GM20000 (cell line): ENCODE data around the gene DNAH1.

Experiments
- DNase-seq: peaks from one replicate; pipeline ENCODE4 v3.0.0; 2012; ENCODE audit warnings: low spot score
- TF ChIP-seq, protein P1 (sequence below): IDR thresholded peaks from 2 replicates; pipeline ENCODE4 v1.5.1; 2012; ENCODE audit warnings: mild to moderate bottlenecking, control low read depth; ENCODE audit errors: extremely low read depth, missing control alignments

The DNAH1 gene

DNA sequence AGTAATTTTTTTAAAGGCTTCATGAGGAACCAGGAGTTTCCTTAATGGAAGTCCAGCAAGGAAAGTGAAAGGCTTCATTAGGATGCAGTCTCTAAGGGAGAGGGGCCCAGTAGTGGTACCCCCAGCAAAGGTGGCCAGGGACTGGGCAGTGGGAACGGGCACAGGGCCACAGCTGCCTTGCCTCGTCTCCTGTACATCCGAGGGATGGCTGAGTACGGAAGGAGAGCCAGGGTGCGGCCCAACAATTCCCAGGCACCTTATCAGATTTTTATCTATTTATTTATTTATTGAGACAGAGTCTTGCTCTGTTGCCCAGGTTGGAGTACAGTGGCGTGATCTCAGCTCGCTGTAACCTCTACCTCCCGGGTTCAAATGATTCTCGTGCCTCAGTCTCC, 114.3 kb downstream of the DNAH1 start:
- TF ChIP-seq, protein P1, sequence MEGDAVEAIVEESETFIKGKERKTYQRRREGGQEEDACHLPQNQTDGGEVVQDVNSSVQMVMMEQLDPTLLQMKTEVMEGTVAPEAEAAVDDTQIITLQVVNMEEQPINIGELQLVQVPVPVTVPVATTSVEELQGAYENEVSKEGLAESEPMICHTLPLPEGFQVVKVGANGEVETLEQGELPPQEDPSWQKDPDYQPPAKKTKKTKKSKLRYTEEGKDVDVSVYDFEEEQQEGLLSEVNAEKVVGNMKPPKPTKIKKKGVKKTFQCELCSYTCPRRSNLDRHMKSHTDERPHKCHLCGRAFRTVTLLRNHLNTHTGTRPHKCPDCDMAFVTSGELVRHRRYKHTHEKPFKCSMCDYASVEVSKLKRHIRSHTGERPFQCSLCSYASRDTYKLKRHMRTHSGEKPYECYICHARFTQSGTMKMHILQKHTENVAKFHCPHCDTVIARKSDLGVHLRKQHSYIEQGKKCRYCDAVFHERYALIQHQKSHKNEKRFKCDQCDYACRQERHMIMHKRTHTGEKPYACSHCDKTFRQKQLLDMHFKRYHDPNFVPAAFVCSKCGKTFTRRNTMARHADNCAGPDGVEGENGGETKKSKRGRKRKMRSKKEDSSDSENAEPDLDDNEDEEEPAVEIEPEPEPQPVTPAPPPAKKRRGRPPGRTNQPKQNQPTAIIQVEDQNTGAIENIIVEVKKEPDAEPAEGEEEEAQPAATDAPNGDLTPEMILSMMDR: no peak
- DNase-seq: no peak

DNA sequence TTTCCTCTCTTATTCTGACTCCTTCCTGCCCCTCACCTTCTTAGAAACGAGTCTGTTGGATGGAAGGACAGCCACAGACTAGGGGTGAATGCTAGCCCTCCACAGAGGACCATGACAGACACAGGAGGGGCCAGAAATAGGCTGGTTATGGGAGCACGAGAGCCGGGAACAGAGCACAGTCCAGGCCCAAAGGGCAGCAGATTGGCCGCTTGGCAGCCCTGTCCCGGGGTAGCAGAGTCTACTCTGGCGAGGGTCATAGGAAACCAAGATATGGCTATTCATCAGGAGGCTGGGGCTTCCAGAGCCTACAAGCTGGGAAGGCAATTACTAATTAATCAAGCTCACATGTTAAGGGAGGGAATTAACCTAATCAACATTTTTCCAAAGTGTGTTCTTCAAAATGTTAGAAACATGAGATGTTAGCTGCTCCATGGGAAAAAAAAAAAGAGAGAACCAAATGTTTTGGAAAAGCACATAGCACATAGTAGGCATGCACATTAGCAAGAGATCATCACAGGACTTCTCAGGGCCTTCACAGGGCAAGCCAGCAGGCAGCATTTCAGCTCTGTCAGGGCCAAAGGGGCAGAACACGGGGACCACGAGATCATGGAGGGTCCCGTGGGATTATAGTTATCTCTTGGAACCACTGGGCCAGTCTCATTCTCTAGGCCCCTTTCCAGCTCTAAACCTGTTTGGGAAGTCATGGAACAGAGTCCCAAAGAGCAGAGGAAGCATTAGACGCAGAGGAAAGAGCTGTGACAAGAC, 115.5 kb downstream of the DNAH1 start:
- DNase-seq: no peak
- TF ChIP-seq, protein P1: no peak

DNA sequence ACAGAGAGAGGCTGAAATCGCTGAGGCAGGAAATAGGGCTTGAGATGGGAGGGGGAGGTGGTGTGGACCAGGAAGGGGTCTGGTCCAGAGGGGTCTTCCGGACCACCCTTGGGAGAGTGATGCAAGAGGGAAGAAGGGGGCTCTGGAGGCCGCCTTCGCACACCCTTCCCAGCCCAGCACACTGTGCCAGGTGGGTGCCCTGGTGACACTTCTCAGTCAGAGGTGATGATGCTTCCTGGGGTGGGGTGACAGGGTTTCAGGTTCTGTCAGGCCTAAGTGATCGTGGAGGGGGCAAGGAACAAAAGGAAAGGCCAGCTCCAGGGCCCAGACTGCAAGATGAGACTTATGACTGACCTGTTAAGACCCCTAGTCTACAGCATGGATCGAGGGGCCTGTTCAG, 116.1 kb downstream of the DNAH1 start:
- TF ChIP-seq, protein P1: no peak
- no peak for DNase-seq

GRCh38 chr3:52432691-52433141, 116.6 kb downstream of the DNAH1 start:
- TF ChIP-seq, protein P1: no peak
- no peak for DNase-seq

- TF ChIP-seq, protein P1: no peak
- no peak for DNase-seq
These were observed 117.3 kb downstream of the DNAH1 start for GRCh38 chr3:52433328-52433995.

DNA sequence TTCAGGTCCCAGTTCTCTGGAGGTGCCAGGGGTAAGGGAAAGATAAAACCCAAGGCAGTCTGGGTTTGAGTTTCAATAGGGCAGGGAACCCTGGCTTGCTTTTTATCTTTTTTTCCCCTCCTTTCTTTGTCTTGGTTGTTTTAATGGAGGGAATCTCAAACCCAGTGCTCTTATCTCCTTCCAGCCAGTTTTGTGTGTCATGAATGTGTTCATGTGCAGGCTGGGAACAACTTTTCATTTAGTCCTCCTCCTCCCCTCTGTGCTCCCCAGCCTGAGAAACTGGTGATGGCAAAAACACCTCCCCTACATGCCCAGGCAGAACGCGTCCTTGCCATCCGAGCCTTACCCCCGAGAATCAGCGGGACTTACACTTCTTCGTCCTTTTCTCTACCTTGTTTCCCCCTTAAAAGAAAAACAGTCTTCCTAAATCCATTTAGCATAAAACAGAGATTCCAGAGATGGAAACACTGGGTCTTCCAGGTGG, 117.9 kb downstream of the DNAH1 start:
- TF ChIP-seq, protein P1: no peak
- DNase-seq: no peak

DNA sequence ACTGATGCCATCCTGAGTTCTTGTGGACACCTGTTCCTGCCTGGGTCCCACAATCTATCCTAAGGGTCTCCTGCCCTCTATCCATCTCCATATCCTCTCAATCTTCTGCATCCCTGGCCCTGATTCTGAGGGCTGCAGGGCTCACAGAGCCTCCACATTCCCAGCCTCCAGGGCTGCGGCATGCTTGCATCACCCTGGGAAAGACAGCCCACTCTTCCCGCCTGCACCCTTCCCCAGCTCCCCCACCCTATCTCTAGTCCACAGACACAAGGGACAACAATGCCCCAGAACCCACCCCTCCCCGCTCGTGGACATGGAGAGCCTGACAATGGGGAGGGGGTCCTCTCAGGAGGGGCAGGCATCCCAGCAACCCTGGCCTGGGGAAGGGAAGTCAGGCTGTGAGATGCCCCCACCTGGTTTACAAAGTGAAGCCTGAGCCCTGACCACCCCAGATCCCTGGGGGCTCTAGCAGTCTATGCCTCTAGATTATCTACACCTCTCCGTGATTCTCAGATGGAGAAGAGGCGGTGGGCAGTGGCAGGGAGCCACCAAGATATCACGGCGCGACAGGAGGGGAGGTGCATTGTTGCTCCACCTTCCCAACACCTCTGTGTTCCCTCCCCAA, 118.5 kb downstream of the DNAH1 start:
- DNase-seq: no peak
- TF ChIP-seq, protein P1: no peak
